Adrenal gland (tissue), 12 donors: ENCODE results near the gene RNF43. TPM values are rescaled to one million over a fixed set of nuclear protein-coding genes. Genes with fewer than 3 reads are reported as not detected.

ENCODE experiments used
- DNase-seq, 7 donors: peaks; one replicate each; pipeline ENCODE4 v3.0.0-alpha.2; 2019 to 2020
- H3K27ac ChIP-seq, 5 donors: fragments of 200-600 bp; sonication (generic) in 4 of 5; 1 replicate in 3 of 5; 2 replicates in 2 of 5; pipeline versions ENCODE4 v1.5.1 to v1.8.0; 2016 to 2020; ENCODE audit warnings: mild to moderate bottlenecking in 1 of 5
- H3K27me3 ChIP-seq: fragments of 200-600 bp; 2 replicates; pipeline ENCODE4 v1.8.0; 2021
- H3K36me3 ChIP-seq, 2 donors: fragments of 200-600 bp; replicated peaks in 1 of 2; 1 replicate in 1 of 2; 2 replicates in 1 of 2; pipeline versions ENCODE4 v1.5.1 to v1.8.0; 2018 to 2022
- H3K4me1 ChIP-seq, 2 donors: fragments of 200-600 bp; replicated peaks in 1 of 2; 1 replicate in 1 of 2; 2 replicates in 1 of 2; pipeline versions ENCODE4 v1.5.1 to v1.8.0; 2018 to 2021
- H3K4me3 ChIP-seq, 4 donors: fragments of 200-600 bp; sonication (generic) in 3 of 4; one replicate each; pipeline ENCODE4 v1.5.1; 2016 to 2018
- H3K9me3 ChIP-seq, 3 donors: fragments of 200-600 bp; sonication (generic) in 1 of 3; replicated peaks in 1 of 3; 1 replicate in 2 of 3; 2 replicates in 1 of 3; pipeline versions ENCODE4 v1.5.1 to v1.8.0; 2016 to 2021
- CTCF ChIP-seq, 6 experiments: fragments of 450-650 bp in 4 of 6; fragments of 200-600 bp in 2 of 6; sonication (generic) in 1 of 6; IDR thresholded peaks; 1 replicate in 5 of 6; 2 replicates in 1 of 6; pipeline versions ENCODE4 v1.5.1 to v1.8.0; 2016 to 2021; ENCODE audit warnings: antibody characterized with exemption in 6 of 6, mild to moderate bottlenecking in 2 of 6, moderate library complexity in 1 of 6
- POLR2A ChIP-seq, 2 donors: fragments of 450-650 bp; IDR thresholded peaks; one replicate each; pipeline ENCODE4 v1.6.1; 2017; ENCODE audit warnings: antibody characterized with exemption in 2 of 2, mild to moderate bottlenecking in 2 of 2, moderate library complexity in 1 of 2
- whole genome bisulfite sequencing, 4 donors: extraction: QIAGEN DNeasy Blood & Tissue Kit in 2 of 4; methylation state at CpG; one replicate each; pipeline versions ENCODE4 v1.1.5 to v1.1.7; 2013 to 2017; 5-methylcytosine and 5-hydroxymethylcytosine counted together
- intact Hi-C, 2 donors: fragments of 100-400 bp; cut with DNase I; formaldehyde crosslinking; loops; one replicate each; pipeline versions ENCODE4 v1.14.1 to v1.15.0; 2022 to 2023
- polyA plus RNA-seq, 3 donors: library from polyadenylated mRNA; stranded (reverse); fragments of 200-250 nt in 2 of 3; fragments of 350-450 nt in 1 of 3; fragmentation: Illumina TruSeq in 1 of 3; extraction: RNeasy Lipid Tissue Mini Kit (QIAGEN cat#74804) in 1 of 3; gene quantifications; one replicate each; pipeline ENCODE4 v1.2.3, GENCODE V29; 2013 to 2014
- total RNA-seq, 9 donors: library from RNA; depleted of rRNA in 4 of 9; stranded (reverse); fragments of >200 nt in 4 of 9; fragments of 120-200 nt in 1 of 9; fragmentation: NEBNext Ultra II Directional in 1 of 9; extraction: Animal tissue kit (Norgen Biotek cat#: 25700) in 1 of 9; gene quantifications; one replicate each; pipeline versions ENCODE4 v1.1.0 to v1.2.4, GENCODE V29; 2013 to 2023
- donor health status: healthy with polysubstance abuse.
- donor health status: Bipolar disorder and iron deficiency.
- donor health status: DM: yes; HTN: yes; CAD: no.
- donor health status: DM: no; HTN: no; CAD: no.
- donor health status: DM: no; HTN: no; CAD: no.
- donor health status: DM: yes; HTN: yes; CAD: no.

Gene RNF43
- total and polyA plus RNA-seq, 12 donors, result 5.9 to 30.8 (median 12.7) TPM

- Histone ChIP-seq H3K4me3 (no peak overlapping the region), H3K27ac (no peak overlapping the region), H3K4me1 (no peaks in the 10 kb centered on the region), H3K36me3 (no peaks in the 10 kb centered on the region), H3K9me3 (no peaks in the 10 kb centered on the region), H3K27me3 (no peaks in the 10 kb centered on the region)
- DNase-seq, result peak; percentile 78 to 91 (median 86)
- 62 to 76% (median 68%) methylated on average over 8 to 9 of the region's 9 CpGs for WGBS, 4 donors
- TF ChIP-seq POLR2A (IDR thresholded peaks at IDR 0.05) (no peak), CTCF (IDR thresholded peaks at IDR 0.05) (peak; percentile 55 to 88 (median 78))
- intact Hi-C loops, result loop anchor here (2.0 to 5.0 kb wide), 2 partner anchors 130 to 133 kb away; no protein-coding TSS in a partner anchor
These were observed 30.0 kb upstream of the RNF43 start for GRCh38 chr17:58447039-58447975.

GRCh38 chr17:58446086-58446485 lies 28.8 kb upstream of the RNF43 start:
- intact Hi-C loops, result loop anchor here (2.0 to 5.0 kb wide), 2 partner anchors 129 to 131 kb away; no protein-coding TSS in a partner anchor
- H3K36me3 ChIP-seq, result no peaks in the 10 kb centered on the region
- no peak overlapping the region for H3K27ac ChIP-seq
- H3K4me1 ChIP-seq, result no peaks in the 10 kb centered on the region
- no peak for DNase-seq
- H3K27me3 ChIP-seq, result no peaks in the 10 kb centered on the region
- no peak for TF ChIP-seq CTCF (IDR thresholded peaks at IDR 0.05)
- TF ChIP-seq POLR2A (IDR thresholded peaks at IDR 0.05), result no peak
- no peak overlapping the region for H3K4me3 ChIP-seq
- WGBS, 4 donors, result 71 to 89% (median 84%) methylated on average over 6 of the region's 6 CpGs
- H3K9me3 ChIP-seq, result no peaks in the 10 kb centered on the region

- Histone ChIP-seq H3K27me3 (no peaks in the 10 kb centered on the region), H3K9me3 (no peaks in the 10 kb centered on the region), H3K27ac (no peak overlapping the region), H3K4me1 (no peaks in the 10 kb centered on the region), H3K4me3 (no peak overlapping the region), H3K36me3 (no peaks in the 10 kb centered on the region)
- no peak for DNase-seq
- 56 to 74% (median 67%) methylated on average over 5 of the region's 5 CpGs for WGBS, 4 donors
- no peak for TF ChIP-seq POLR2A (IDR thresholded peaks at IDR 0.05)
- TF ChIP-seq CTCF (IDR thresholded peaks at IDR 0.05), result no peak
- intact Hi-C loops, result no loop called here
These were observed 19.5 kb upstream of the RNF43 start for GRCh38 chr17:58436805-58437239.

DNA sequence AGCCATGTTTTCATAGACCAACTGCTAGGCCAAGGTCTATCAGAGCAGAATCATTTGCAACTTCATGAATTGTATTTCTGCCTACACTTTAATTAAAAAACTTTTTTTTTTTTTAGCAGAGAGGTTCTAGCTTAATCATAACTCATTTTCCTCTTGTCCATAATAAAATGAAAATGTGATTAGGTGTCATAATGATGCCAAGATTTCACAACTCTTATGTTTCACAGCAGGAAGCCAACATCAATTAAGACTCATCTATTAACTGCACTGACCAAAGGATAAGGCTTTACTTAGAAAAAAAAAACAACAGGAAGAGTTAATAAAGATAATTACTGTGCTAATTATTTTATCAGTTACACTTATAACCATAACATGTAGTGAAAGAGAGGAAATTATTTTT lies 18.9 kb upstream of the RNF43 start:
- no peaks in the 10 kb centered on the region for H3K27me3 ChIP-seq
- no peak for TF ChIP-seq POLR2A (IDR thresholded peaks at IDR 0.05)
- TF ChIP-seq CTCF (IDR thresholded peaks at IDR 0.05), result no peak
- no peak overlapping the region for H3K27ac ChIP-seq
- intact Hi-C loops, result no loop called here
- no peaks in the 10 kb centered on the region for H3K9me3 ChIP-seq
- no peak for DNase-seq
- no peak overlapping the region for H3K4me3 ChIP-seq
- no peaks in the 10 kb centered on the region for H3K4me1 ChIP-seq
- no peaks in the 10 kb centered on the region for H3K36me3 ChIP-seq
